Spleen (tissue), 11 donors: ENCODE data around the gene FRMPD1. TPM values are rescaled to one million over a fixed set of nuclear protein-coding genes. Genes with fewer than 3 reads are reported as not detected.

ENCODE experiments used
- DNase-seq: peaks from one replicate; pipeline ENCODE4 v3.0.0-alpha.2; 2020
- H3K27ac ChIP-seq, 8 donors: fragments of 200-600 bp; sonication (generic) in 7 of 8; 1 replicate in 4 of 8; 2 replicates in 4 of 8; pipeline versions ENCODE4 v1.5.0 to v1.8.0; 2016 to 2021; ENCODE audit warnings: inconsistent platforms in 4 of 8, mild to moderate bottlenecking in 4 of 8, moderate library complexity in 1 of 8
- H3K27me3 ChIP-seq, 7 donors: fragments of 200-600 bp; sonication (generic) in 6 of 7; replicated peaks in 1 of 7; 1 replicate in 4 of 7; 2 replicates in 3 of 7; pipeline versions ENCODE4 v1.5.0 to v1.8.0; 2016 to 2021; ENCODE audit warnings: inconsistent platforms in 3 of 7, mild to moderate bottlenecking in 1 of 7
- H3K36me3 ChIP-seq, 6 donors: fragments of 200-600 bp; sonication (generic) in 5 of 6; 1 replicate in 4 of 6; 2 replicates in 2 of 6; pipeline versions ENCODE4 v1.5.0 to v1.8.0; 2016 to 2021; ENCODE audit warnings: inconsistent platforms in 2 of 6
- H3K4me1 ChIP-seq, 6 donors: fragments of 200-600 bp; sonication (generic) in 5 of 6; 1 replicate in 3 of 6; 2 replicates in 3 of 6; pipeline versions ENCODE4 v1.5.0 to v1.8.0; 2016 to 2021; ENCODE audit warnings: inconsistent platforms in 3 of 6
- H3K4me3 ChIP-seq, 8 donors: fragments of 200-600 bp; sonication (generic) in 7 of 8; 1 replicate in 4 of 8; 2 replicates in 4 of 8; pipeline versions ENCODE4 v1.5.0 to v1.8.0; 2016 to 2021; ENCODE audit warnings: inconsistent platforms in 4 of 8, mild to moderate bottlenecking in 4 of 8, moderate library complexity in 2 of 8
- H3K9me3 ChIP-seq, 8 donors: fragments of 200-600 bp; sonication (generic) in 7 of 8; 1 replicate in 4 of 8; 2 replicates in 4 of 8; pipeline versions ENCODE4 v1.5.0 to v1.8.0; 2016 to 2021; ENCODE audit warnings: inconsistent platforms in 4 of 8
- CTCF ChIP-seq, 11 experiments: fragments of 200-600 bp in 7 of 11; fragments of 450-650 bp in 4 of 11; sonication (generic) in 4 of 11; IDR thresholded peaks in 8 of 11; conservative IDR thresholded peaks in 3 of 11; 1 replicate in 7 of 11; 2 replicates in 4 of 11; pipeline versions ENCODE4 v1.4.0 to v1.8.0; 2016 to 2021; ENCODE audit warnings: antibody characterized with exemption in 11 of 11, inconsistent platforms in 4 of 11, mild to moderate bottlenecking in 1 of 11
- POLR2A ChIP-seq, 3 donors: fragments of 450-650 bp; IDR thresholded peaks; one replicate each; pipeline ENCODE4 v1.5.1; 2017; ENCODE audit warnings: antibody characterized with exemption in 3 of 3, mild to moderate bottlenecking in 1 of 3
- POLR2AphosphoS5 ChIP-seq, 3 donors: sonication (generic); formaldehyde crosslinking; IDR thresholded peaks; one replicate each; pipeline ENCODE4 v1.5.1; 2017; ENCODE audit warnings: antibody characterized with exemption in 3 of 3
- WGBS, 5 donors: extraction: QIAGEN DNeasy Blood & Tissue Kit in 3 of 5; methylation state at CpG; one replicate each; pipeline versions ENCODE4 v1.1.5 to v1.1.7; 2013 to 2018; 5-methylcytosine and 5-hydroxymethylcytosine counted together
- intact Hi-C: fragments of 100-400 bp; cut with DNase I; formaldehyde crosslinking; loops from one replicate; pipeline ENCODE4 v1.15.0; 2023; ENCODE audit warnings: low total_unique reads
- polyA plus RNA-seq, 3 donors: library from polyadenylated mRNA; stranded (reverse); fragments of 200-250 nt; gene quantifications; one replicate each; pipeline ENCODE4 v1.2.1, GENCODE V29; 2013
- total RNA-seq, 7 donors: library from RNA; depleted of rRNA in 3 of 7; stranded (reverse); fragments of >200 nt in 3 of 7; fragmentation: NEBNext Ultra II Directional in 4 of 7; extraction: Animal tissue kit (Norgen Biotek cat#: 25700) in 4 of 7; gene quantifications; one replicate each; pipeline versions ENCODE4 v1.1.0 to v1.2.1, GENCODE V29; 2016 to 2021
- donor health status: healthy with polysubstance abuse.
- donor health status: DM: no; HTN: no; CAD: no; lungs with moderate emphysema.
- donor health status: DM: no; HTN: no; CAD: no.
- donor health status: Bipolar disorder and iron deficiency.
- donor health status: healthy.
- donor health status: DM: no; HTN: no; CAD: no.
- donor health status: DM: yes; HTN: yes; CAD: no.

Gene FRMPD1
- total and polyA plus RNA-seq, 10 donors: 0.09 to 0.47 (median 0.20) TPM; not detected in 3

- Histone ChIP-seq H3K4me3 (no peak overlapping the region), H3K27ac (no peak overlapping the region), H3K36me3 (no peaks in the 10 kb centered on the region), H3K9me3 (no peaks in the 10 kb centered on the region), H3K27me3 (no peaks in the 10 kb centered on the region), H3K4me1 (no peaks in the 10 kb centered on the region)
- no peak for TF ChIP-seq CTCF (IDR thresholded peaks at IDR 0.05 in 8 of 11, conservative IDR thresholded peaks at IDR 0.05 in 3 of 11)
- TF ChIP-seq POLR2A (IDR thresholded peaks at IDR 0.05): no peak
- no peak for TF ChIP-seq POLR2AphosphoS5 (IDR thresholded peaks at IDR 0.05)
- intact Hi-C loops: loop anchor here (10.0 kb wide), 1 partner anchor 664 kb away; no protein-coding TSS in a partner anchor
- 69 to 90% (median 83%) methylated on average over 6 to 15 of the region's 15 CpGs for WGBS, 5 donors
- DNase-seq: no peak
Measured at GRCh38 chr9:37740631-37741328, 90.0 kb downstream of the FRMPD1 start.

GRCh38 chr9:37745970-37746369 lies 95.2 kb downstream of the FRMPD1 start:
- 78 to 87% (median 83%) methylated on average over 7 to 8 of the region's 8 CpGs for WGBS, 5 donors
- no peak overlapping the region for H3K27ac ChIP-seq

GRCh38 chr9:37746448-37747270 lies 95.9 kb downstream of the FRMPD1 start:
- intact Hi-C loops: loop anchor here (10.0 kb wide), 1 partner anchor 658 kb away; no protein-coding TSS in a partner anchor
- no peak for DNase-seq
- Histone ChIP-seq H3K27me3 (no peaks in the 10 kb centered on the region), H3K4me3 (no peak overlapping the region), H3K27ac (no peak overlapping the region), H3K9me3 (no peaks in the 10 kb centered on the region), H3K4me1 (peaks cover 0 to 4% (median 0%) of the 10 kb centered on the region in 6 donors), H3K36me3 (no peaks in the 10 kb centered on the region)
- 80 to 86% (median 83%) methylated on average over 23 to 24 of the region's 24 CpGs for whole genome bisulfite sequencing, 5 donors
- no peak for TF ChIP-seq POLR2A (IDR thresholded peaks at IDR 0.05)
- TF ChIP-seq POLR2AphosphoS5 (IDR thresholded peaks at IDR 0.05): no peak
- no peak for TF ChIP-seq CTCF (IDR thresholded peaks at IDR 0.05 in 8 of 11, conservative IDR thresholded peaks at IDR 0.05 in 3 of 11)

More at GRCh38 chr9:37745970-37746369, 95.2 kb downstream of the FRMPD1 start:
- Histone ChIP-seq H3K4me3 (no peak overlapping the region), H3K36me3 (no peaks in the 10 kb centered on the region), H3K9me3 (no peaks in the 10 kb centered on the region), H3K4me1 (peaks cover 0 to 4% (median 0%) of the 10 kb centered on the region in 6 donors), H3K27me3 (no peaks in the 10 kb centered on the region)
- DNase-seq: no peak
- intact Hi-C loops: loop anchor here (10.0 kb wide), 1 partner anchor 659 kb away; no protein-coding TSS in a partner anchor
- TF ChIP-seq CTCF (IDR thresholded peaks at IDR 0.05 in 8 of 11, conservative IDR thresholded peaks at IDR 0.05 in 3 of 11) (no peak), POLR2AphosphoS5 (IDR thresholded peaks at IDR 0.05) (no peak), POLR2A (IDR thresholded peaks at IDR 0.05) (no peak)
